Measurements from ENCODE around the gene DDI1. TPM values are rescaled to one million over a fixed set of nuclear protein-coding genes. Genes with fewer than 3 reads are reported as not detected.

The DDI1 gene
- total and polyA plus RNA-seq, 2 experiments from 2014 or later, result 0.13 TPM; not detected in 1

- no peaks in the 10 kb centered on the region for H3K36me3 ChIP-seq (ENCODE audit: insufficient read depth)
- no peaks in the 10 kb centered on the region for H3K27me3 ChIP-seq (ENCODE audit: insufficient read depth)
- no peak overlapping the region for H3K4me3 Mint-ChIP-seq
- H3K79me2 ChIP-seq (replicated peaks; ENCODE audit: insufficient read depth), result no peaks in the 10 kb centered on the region
- H3K4me1 ChIP-seq (ENCODE audit: insufficient read depth), result no peaks in the 10 kb centered on the region
- H3K9me2 ChIP-seq (ENCODE audit: insufficient read depth), result 0 out of 2 replicates have a peak, but pooled peaks cover 9% of the 10 kb centered on the region
- no peak overlapping the region for H3K4me3 ChIP-seq
- ATAC-seq (no peak), DNase-seq (ENCODE audit: low spot score) (no peak)
- H3K27me3 Mint-ChIP-seq (ENCODE audit: insufficient read depth, low read depth, poor library complexity), result peaks cover 2% of the 10 kb centered on the region
- no peak overlapping the region for H2AFZ ChIP-seq
- H3K27ac Mint-ChIP-seq, result no peak overlapping the region
- no peaks in the 10 kb centered on the region for H3K36me3 Mint-ChIP-seq (ENCODE audit: low read depth)
- no peaks in the 10 kb centered on the region for H3K4me1 Mint-ChIP-seq
- H3K27ac ChIP-seq (ENCODE audit: low read depth), result no peak overlapping the region
- no peak overlapping the region for H3K4me2 ChIP-seq
- TF ChIP-seq, protein P1, sequence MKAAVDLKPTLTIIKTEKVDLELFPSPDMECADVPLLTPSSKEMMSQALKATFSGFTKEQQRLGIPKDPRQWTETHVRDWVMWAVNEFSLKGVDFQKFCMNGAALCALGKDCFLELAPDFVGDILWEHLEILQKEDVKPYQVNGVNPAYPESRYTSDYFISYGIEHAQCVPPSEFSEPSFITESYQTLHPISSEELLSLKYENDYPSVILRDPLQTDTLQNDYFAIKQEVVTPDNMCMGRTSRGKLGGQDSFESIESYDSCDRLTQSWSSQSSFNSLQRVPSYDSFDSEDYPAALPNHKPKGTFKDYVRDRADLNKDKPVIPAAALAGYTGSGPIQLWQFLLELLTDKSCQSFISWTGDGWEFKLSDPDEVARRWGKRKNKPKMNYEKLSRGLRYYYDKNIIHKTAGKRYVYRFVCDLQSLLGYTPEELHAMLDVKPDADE (IDR thresholded peaks at IDR 0.05), result no peak
- TF ChIP-seq EZH2phosphoT487 (IDR thresholded peaks at IDR 0.05; ENCODE audit: unreplicated experiment) (no peak), CREB1 (CRISPR knock-in tag; IDR thresholded peaks at IDR 0.05; ENCODE audit: low read depth) (no peak), JUNB (IDR thresholded peaks at IDR 0.05; ENCODE audit: unreplicated experiment) (no peak), CTCF (conservative IDR thresholded peaks at IDR 0.05; ENCODE audit: low read depth in 2 of 2) (no peak), ZNF114 (CRISPR knock-in tag; IDR thresholded peaks at IDR 0.05) (no peak), NANOG (IDR thresholded peaks at IDR 0.05; ENCODE audit: borderline replicate concordance) (no peak), STAT1 (IDR thresholded peaks at IDR 0.05; ENCODE audit: unreplicated experiment) (no peak), ZNF331 (CRISPR knock-in tag; IDR thresholded peaks at IDR 0.05; ENCODE audit: low read depth) (no peak), EZH2 (IDR thresholded peaks at IDR 0.05; ENCODE audit: low read depth, unreplicated experiment) (no peak), POLR2AphosphoS5 (IDR thresholded peaks at IDR 0.05; ENCODE audit: low read depth) (no peak)
- TF ChIP-seq, protein P2, sequence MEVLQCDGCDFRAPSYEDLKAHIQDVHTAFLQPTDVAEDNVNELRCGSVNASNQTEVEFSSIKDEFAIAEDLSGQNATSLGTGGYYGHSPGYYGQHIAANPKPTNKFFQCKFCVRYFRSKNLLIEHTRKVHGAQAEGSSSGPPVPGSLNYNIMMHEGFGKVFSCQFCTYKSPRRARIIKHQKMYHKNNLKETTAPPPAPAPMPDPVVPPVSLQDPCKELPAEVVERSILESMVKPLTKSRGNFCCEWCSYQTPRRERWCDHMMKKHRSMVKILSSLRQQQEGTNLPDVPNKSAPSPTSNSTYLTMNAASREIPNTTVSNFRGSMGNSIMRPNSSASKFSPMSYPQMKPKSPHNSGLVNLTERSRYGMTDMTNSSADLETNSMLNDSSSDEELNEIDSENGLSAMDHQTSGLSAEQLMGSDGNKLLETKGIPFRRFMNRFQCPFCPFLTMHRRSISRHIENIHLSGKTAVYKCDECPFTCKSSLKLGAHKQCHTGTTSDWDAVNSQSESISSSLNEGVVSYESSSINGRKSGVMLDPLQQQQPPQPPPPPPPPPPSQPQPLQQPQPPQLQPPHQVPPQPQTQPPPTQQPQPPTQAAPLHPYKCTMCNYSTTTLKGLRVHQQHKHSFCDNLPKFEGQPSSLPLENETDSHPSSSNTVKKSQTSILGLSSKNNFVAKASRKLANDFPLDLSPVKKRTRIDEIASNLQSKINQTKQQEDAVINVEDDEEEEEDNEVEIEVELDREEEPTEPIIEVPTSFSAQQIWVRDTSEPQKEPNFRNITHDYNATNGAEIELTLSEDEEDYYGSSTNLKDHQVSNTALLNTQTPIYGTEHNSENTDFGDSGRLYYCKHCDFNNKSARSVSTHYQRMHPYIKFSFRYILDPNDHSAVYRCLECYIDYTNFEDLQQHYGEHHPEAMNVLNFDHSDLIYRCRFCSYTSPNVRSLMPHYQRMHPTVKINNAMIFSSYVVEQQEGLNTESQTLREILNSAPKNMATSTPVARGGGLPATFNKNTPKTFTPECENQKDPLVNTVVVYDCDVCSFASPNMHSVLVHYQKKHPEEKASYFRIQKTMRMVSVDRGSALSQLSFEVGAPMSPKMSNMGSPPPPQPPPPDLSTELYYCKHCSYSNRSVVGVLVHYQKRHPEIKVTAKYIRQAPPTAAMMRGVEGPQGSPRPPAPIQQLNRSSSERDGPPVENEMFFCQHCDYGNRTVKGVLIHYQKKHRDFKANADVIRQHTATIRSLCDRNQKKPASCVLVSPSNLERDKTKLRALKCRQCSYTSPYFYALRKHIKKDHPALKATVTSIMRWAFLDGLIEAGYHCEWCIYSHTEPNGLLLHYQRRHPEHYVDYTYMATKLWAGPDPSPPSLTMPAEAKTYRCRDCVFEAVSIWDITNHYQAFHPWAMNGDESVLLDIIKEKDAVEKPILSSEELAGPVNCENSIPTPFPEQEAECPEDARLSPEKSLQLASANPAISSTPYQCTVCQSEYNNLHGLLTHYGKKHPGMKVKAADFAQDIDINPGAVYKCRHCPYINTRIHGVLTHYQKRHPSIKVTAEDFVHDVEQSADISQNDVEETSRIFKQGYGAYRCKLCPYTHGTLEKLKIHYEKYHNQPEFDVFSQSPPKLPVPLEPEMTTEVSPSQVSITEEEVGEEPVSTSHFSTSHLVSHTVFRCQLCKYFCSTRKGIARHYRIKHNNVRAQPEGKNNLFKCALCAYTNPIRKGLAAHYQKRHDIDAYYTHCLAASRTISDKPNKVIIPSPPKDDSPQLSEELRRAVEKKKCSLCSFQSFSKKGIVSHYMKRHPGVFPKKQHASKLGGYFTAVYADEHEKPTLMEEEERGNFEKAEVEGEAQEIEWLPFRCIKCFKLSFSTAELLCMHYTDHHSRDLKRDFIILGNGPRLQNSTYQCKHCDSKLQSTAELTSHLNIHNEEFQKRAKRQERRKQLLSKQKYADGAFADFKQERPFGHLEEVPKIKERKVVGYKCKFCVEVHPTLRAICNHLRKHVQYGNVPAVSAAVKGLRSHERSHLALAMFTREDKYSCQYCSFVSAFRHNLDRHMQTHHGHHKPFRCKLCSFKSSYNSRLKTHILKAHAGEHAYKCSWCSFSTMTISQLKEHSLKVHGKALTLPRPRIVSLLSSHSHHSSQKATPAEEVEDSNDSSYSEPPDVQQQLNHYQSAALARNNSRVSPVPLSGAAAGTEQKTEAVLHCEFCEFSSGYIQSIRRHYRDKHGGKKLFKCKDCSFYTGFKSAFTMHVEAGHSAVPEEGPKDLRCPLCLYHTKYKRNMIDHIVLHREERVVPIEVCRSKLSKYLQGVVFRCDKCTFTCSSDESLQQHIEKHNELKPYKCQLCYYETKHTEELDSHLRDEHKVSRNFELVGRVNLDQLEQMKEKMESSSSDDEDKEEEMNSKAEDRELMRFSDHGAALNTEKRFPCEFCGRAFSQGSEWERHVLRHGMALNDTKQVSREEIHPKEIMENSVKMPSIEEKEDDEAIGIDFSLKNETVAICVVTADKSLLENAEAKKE (CRISPR knock-in tag; IDR thresholded peaks at IDR 0.05), result no peak
- TF ChIP-seq, protein P3, sequence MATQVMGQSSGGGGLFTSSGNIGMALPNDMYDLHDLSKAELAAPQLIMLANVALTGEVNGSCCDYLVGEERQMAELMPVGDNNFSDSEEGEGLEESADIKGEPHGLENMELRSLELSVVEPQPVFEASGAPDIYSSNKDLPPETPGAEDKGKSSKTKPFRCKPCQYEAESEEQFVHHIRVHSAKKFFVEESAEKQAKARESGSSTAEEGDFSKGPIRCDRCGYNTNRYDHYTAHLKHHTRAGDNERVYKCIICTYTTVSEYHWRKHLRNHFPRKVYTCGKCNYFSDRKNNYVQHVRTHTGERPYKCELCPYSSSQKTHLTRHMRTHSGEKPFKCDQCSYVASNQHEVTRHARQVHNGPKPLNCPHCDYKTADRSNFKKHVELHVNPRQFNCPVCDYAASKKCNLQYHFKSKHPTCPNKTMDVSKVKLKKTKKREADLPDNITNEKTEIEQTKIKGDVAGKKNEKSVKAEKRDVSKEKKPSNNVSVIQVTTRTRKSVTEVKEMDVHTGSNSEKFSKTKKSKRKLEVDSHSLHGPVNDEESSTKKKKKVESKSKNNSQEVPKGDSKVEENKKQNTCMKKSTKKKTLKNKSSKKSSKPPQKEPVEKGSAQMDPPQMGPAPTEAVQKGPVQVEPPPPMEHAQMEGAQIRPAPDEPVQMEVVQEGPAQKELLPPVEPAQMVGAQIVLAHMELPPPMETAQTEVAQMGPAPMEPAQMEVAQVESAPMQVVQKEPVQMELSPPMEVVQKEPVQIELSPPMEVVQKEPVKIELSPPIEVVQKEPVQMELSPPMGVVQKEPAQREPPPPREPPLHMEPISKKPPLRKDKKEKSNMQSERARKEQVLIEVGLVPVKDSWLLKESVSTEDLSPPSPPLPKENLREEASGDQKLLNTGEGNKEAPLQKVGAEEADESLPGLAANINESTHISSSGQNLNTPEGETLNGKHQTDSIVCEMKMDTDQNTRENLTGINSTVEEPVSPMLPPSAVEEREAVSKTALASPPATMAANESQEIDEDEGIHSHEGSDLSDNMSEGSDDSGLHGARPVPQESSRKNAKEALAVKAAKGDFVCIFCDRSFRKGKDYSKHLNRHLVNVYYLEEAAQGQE (IDR thresholded peaks at IDR 0.05; ENCODE audit: unreplicated experiment), result no peak
- no peaks in the 10 kb centered on the region for H3K9me3 Mint-ChIP-seq
- no peaks in the 10 kb centered on the region for H3F3A ChIP-seq (replicated peaks; ENCODE audit: low read depth)
- no peaks in the 10 kb centered on the region for H4K20me1 ChIP-seq (replicated peaks; ENCODE audit: insufficient read depth)
Measured at GRCh38 chr11:104001561-104002056, 34.8 kb upstream of the DDI1 start.

Measured in GM23338 (cell line).